Fibroblast of upper back skin (primary cell): ENCODE data around the gene ZFP30.
A peak's percentile ranks its signal among the peaks of the same experiment; 100 is the strongest.
"Not testable (repeated sequence)": the region's sequence is repeated elsewhere in the genome, so short reads cannot be mapped to it uniquely, and the experiment has no call there.

ENCODE experiments used
- DNase-seq: peaks from one replicate; pipeline ENCODE4 v3.0.0-alpha.2; 2013

The ZFP30 gene

GRCh38 chr19:37655301-37655688, at the start of gene ZFP30:
ZFP30 (minus strand) TSS chr19:37655465; CDS start chr19:37647822, 7,643 bp downstream.
- DNase-seq, result peak; percentile 81

DNA sequence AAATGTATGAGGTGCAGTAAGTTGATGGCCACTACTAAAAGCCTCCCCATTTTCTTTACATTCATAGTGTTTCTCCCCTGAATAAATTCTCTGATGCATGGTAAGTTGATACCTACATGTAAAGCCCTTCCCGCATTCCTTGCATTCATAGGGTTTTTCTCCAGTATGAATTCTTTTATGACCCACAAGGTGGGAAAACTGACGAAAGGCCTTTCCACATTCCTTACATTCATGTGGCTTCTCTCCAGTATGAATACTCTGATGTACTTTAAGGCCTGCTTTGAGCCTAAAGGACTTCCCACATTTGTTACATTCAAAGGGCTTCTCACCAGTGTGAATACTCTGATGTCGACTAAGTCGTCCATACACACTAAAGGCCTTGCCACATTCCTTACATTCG, 43.8 kb upstream of the ZFP30 start:
- DNase-seq, result peak; percentile 14

DNA sequence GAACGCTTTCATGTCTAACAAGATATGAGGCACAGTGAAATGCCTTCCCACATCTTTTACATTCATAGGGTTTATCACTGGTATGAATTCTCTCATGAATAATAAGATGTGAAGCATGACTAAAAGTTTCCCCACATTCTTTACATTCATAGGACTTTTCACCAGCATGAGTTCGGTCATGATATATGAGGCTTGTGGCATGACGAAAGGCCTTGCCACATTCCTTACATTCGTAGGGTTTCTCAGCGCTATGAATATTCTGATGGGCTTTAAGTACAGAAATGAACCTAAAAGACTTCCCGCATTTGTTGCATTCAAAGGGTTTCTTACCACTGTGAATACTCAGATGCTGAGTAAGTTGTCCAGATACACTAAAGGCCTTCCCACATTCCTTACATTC, 43.0 kb upstream of the ZFP30 start:
- DNase-seq, result peak; percentile 20

DNA sequence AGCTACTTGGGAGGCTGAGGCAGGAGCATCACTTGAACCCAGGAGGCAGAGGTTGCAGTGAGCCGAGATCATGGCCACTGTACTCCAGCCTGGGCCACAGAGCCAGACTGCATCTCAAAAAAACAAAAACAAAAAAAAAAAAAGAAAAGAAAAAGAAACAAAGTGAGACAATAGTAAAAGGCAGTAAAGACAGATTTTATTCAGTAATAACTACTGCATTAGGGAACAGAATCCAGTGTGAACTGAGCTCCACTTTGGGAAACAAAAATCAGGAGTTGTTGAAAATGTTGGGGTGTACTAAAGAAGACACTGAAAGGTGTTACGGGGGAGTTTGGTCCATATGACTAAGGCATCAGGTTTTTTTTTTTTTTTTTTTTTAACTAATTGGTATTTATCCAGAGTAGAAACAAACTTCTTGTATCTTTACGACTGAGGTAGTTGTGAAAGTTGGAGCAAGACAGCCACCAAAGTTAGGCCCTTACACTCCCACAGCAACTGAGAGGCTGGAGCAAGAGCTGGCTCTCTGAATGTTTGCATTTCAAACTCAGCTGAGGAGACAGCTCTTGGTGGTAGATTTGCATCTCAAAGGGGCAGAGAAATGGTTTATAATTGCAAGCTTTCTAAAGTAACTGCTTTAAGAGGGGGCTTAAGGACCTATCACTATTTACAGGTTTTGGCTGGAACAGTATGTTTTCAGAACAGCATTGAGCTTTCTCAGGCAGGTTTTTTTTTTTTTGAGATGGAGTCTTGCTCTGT, 40.1 kb upstream of the ZFP30 start:
- no peak for DNase-seq

GRCh38 chr19:37692956-37693620, 37.8 kb upstream of the ZFP30 start:
- no peak for DNase-seq

DNA sequence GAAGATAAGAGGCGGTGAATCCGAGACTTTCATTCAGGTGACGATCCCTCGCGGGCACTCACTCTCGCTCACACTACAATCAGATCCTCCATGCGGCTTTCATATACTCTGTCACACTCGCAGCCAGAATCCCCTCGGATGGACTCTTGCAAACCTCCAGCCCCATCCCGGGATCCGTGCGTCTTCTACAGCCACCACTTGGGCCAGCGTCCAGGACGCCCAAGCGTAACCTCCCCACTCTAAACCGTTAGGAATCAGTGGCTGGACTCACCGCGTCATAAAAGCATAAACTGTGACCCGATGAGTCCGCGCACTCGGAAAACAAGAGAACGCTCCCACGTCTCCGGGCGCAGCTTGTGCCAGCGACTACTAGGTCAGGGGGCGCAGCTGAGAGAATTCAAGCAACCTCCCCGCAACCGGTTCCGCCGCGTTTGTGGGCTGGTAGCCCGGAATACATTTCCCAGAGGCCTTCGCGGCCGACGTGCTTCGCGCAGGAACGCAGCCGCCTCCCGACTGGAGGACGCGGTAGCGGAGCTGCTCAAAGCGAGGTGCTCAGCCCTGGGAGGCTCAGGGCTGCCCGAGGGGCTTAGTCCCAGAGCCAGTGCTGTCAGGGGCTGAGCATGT, 36.7 kb upstream of the ZFP30 start:
- DNase-seq, result peak; percentile 74

- DNase-seq, result no peak
Measured at GRCh38 chr19:37683520-37683919, 28.3 kb upstream of the ZFP30 start.

- no peak for DNase-seq
Measured at GRCh38 chr19:37669450-37669914, 14.2 kb upstream of the ZFP30 start.

DNA sequence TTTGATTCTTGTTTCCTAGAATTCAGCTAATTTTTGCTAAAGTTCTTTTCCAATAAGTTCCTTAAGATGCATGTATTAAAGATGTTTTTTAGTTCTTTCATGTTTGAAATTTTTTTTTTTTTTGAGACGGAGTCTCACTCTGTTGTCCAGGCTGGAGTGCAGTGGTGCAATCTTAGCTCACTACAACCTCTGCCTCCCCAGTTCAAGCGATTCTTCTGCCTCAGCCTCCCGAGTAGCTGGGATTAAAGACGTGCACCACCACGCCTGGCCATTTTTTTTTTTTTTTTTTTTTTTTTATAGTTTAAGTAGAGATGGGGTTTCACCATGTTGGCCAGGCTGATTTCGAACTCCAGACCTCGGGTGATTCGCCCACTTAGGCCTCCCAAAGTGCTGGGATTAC, 1.9 kb upstream of the ZFP30 start:
- not testable (repeated sequence) for DNase-seq

DNA sequence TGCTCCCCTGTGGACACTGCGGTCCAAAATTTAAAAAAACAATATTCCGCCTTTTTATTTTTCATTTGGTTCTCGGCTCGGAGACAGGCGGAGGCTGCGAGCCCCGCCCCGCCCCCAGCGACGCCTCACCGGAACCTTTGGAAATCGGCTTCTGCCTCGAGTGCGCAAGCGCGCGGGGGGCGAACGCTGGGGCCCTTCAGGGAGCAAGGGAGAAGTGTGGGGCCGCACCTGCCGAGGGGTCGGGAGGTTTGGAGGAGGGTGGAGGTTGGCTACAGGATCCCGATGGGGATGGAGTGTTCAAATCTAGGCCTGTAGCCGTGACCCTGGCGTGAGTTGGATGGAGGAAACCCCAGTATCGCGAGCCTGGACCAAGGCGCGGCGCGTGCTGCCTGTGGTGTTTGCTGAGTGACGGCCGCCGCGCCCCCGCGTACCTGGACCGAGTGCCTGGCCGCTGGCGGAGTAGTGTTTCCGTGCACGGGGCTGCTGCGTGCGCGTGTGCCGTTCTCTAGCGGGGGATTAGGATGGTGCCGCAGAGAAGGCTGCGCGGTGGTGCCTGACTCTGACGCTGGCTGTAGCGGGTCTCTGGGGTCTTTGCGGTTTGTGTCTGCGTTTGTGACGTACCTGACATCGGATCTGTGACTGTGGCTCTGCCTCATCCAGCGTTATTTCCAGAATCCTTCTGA, 565 bp upstream of the ZFP30 start:
- DNase-seq, result peak; percentile 76

DNA sequence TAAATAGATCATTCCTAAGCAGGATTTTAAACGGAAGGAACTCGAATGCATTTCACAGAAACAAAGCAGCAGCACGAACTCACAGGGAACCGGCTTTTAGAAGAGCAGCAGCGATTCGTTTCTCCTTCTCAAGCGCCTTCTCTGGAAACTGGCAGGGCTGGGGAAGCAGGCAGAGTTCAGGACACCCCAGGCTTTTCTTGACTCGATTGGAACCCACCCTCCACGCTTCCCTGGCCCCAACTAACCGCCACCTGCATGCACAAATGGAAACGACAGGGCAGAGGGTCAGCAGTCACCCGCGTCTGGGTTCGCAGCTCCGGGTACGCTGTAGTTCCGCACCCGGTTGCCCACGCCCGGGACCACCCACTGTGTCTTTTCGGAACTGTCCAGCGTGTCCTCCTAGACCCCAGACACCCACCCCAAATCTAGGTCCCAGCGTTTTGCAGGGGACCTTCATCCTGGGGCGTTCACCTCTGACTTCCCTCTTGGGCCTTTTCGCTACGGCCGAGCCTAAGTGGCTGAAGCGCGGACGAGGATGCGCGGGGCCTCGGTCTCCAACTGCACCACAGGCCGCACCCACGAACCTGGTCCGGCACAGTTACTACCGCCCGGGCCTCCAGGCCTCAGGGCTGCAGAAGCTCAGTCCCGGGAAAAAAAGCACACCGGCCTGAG, 500 bp downstream of the ZFP30 start:
- DNase-seq, result peak; percentile 30

GRCh38 chr19:37654118-37654517, 1.1 kb downstream of the ZFP30 start:
- DNase-seq, result no peak

DNA sequence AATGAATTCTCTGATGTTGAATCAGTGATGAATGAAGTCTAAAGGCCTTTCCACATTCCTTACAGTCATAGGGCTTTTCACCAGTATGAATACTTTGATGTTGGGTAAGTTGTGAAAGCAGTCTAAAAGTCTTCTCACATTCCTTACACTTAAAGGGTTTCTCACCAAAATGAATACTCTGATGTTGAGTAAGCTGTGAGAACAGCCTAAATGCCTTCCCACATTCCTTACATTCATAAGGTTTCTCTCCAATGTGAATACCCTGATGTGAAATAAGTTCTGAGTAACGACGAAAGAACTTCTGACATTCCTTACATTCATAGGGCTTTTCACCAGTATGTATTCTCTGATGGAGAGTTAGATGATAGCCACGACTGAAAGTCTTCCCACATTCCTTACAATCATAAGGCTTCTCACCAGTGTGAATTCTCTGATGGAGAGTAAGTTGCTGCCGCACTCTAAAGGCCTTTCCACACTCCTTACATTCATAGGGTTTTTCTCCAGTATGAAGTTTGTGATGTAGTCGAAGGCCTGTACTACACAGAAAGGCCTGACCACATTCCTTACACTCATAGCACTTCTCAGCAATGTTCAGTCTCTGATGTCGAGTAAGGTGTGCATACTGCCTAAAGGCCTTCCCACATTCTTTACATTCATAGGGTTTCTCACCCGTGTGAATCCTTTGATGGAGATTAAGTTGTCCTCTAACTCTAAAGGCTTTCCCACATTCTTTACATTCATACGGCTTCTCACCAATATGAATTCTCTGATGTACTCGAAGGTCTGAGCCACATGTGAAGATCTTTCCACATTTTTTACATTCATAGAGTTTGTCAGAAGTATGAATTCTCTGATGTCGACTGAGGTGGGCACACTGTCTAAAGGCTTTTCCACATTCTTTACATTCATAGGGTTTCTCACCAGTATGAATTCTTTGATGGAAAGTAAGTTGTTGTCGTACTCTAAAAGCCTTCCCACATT, 19.9 kb downstream of the ZFP30 start:
- DNase-seq, result no peak

DNA sequence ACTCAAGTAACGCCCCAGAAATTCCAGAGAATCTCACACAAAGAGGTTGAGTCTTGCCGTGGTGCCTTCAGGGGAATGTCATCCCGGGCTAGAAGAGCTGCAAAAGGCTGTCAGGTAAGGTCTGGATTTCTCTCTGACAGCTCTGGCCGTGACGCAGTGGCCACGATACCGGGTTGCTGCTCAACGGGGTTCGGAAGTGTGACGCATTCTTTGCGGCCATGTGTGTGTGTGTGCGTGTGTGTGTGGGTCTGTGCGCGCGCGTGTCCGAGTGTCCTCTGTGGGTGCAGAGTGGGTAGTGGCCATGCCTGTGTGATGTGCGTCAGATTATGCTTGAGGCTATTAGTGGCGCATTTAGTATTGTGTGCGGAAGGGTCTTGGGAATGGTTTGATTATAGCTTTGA, 60.3 kb downstream of the ZFP30 start:
- peak; percentile 26 for DNase-seq

- DNase-seq, result peak; percentile 89
Measured at GRCh38 chr19:37594304-37594981, 60.8 kb downstream of the ZFP30 start, which contains the start of the genes ZNF540 and ZNF571. ZNF540 (plus strand) TSS chr19:37594876; CDS start chr19:37598448, 3,572 bp downstream. ZNF571 (minus strand) TSS chr19:37594792; CDS start chr19:37586676, 8,116 bp downstream.

DNA sequence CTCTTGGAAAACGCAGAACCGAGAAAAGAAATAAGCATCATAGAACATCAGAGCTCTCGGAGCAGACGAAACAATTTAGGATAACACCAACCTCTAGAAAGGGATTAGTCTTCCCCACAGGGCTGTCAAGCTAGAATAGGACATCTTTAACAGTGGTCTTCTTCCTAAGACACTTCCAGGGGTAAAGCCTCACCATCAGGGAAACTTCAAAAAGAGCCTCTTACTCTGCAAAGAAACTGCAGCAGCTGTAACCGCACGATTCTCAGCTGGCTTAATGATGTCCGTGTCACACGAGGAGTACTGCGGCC, 61.3 kb downstream of the ZFP30 start:
- DNase-seq, result no peak

DNA sequence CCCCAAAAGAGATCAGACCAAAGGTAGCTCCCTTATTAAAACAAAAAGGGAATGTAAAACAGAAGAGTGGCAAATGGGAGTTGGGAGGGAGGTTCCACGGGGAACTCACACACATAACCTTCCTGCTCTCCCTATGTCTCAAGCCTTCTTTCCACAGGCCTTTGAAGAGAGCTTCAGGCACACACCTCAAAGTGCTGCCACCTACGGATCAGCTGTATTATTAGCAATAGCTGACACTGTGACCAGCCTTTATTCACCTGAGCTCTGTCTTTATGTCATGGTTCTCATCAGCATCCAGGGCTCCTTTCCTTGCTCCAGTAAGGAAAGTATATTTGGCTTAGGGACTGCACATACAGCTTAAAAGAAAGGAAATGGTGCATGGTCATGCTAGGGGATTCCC, 71.9 kb downstream of the ZFP30 start:
- DNase-seq, result no peak

GRCh38 chr19:37572203-37572602, 83.1 kb downstream of the ZFP30 start:
- DNase-seq, result peak; percentile 2

DNA sequence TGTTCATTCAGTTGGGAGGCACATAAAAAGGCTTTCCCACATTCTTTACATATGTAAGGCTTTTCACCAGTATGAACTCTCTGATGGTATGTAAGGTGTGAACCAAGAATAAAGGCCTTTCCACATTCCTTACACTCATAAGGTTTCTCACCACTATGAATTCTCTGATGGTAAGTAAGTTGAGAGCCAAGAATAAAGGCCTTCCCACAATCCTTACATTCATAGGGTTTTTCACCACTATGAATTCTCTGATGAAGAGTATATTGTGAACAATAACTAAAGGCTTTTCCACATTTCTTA, 89.9 kb downstream of the ZFP30 start:
- DNase-seq, result no peak

GRCh38 chr19:37564624-37565369, 90.5 kb downstream of the ZFP30 start:
- DNase-seq, result no peak
